Gastrocnemius medialis (tissue), 4 donors: Measurements from ENCODE around the gene ZMIZ2. TPM values are rescaled to one million over a fixed set of nuclear protein-coding genes. Genes with fewer than 3 reads are reported as not detected.

ENCODE experiments used
- ATAC-seq, 2 donors: fragments of 150-250 bp; one replicate each; pipeline ENCODE4 v1.9.1; 2016
- DNase-seq, 2 donors: peaks; one replicate each; pipeline ENCODE4 v3.0.0-alpha.2; 2019
- H3K27ac ChIP-seq, 4 donors: fragments of 200-600 bp; sonication (generic); 1 replicate in 1 of 4; 2 replicates in 3 of 4; pipeline ENCODE4 v1.5.1; 2016 to 2018; ENCODE audit warnings: mild to moderate bottlenecking in 2 of 4, moderate library complexity in 1 of 4
- H3K27me3 ChIP-seq, 3 donors: fragments of 200-600 bp; sonication (generic) in 2 of 3; 1 replicate in 1 of 3; 2 replicates in 2 of 3; pipeline versions ENCODE4 v1.5.1 to v1.6.0; 2016 to 2019; ENCODE audit warnings: mild to moderate bottlenecking in 1 of 3, moderate library complexity in 1 of 3
- H3K36me3 ChIP-seq, 2 donors: fragments of 200-600 bp; sonication (generic) in 1 of 2; one replicate each; pipeline ENCODE4 v1.5.1; 2017 to 2018
- H3K4me1 ChIP-seq, 2 donors: fragments of 200-600 bp; sonication (generic) in 1 of 2; one replicate each; pipeline ENCODE4 v1.5.1; 2016 to 2017; ENCODE audit warnings: mild to moderate bottlenecking in 2 of 2
- H3K4me3 ChIP-seq, 4 donors: fragments of 200-600 bp; sonication (generic) in 3 of 4; 1 replicate in 1 of 4; 2 replicates in 3 of 4; pipeline ENCODE4 v1.5.1; 2016 to 2019; ENCODE audit warnings: mild to moderate bottlenecking in 2 of 4
- H3K9me3 ChIP-seq, 3 donors: fragments of 200-600 bp; sonication (generic) in 2 of 3; 1 replicate in 1 of 3; 2 replicates in 2 of 3; pipeline ENCODE4 v1.5.1; 2016 to 2019
- CTCF ChIP-seq, 5 experiments: fragments of 450-650 bp in 3 of 5; fragments of 200-600 bp in 2 of 5; sonication (generic) in 2 of 5; IDR thresholded peaks in 4 of 5; conservative IDR thresholded peaks in 1 of 5; 1 replicate in 4 of 5; 2 replicates in 1 of 5; pipeline ENCODE4 v1.5.1; 2016 to 2019; ENCODE audit warnings: antibody characterized with exemption in 5 of 5, mild to moderate bottlenecking in 3 of 5, moderate library complexity in 3 of 5
- POLR2A ChIP-seq, 2 donors: fragments of 450-650 bp; IDR thresholded peaks; one replicate each; pipeline ENCODE4 v1.6.1; 2017; ENCODE audit warnings: antibody characterized with exemption in 2 of 2, mild to moderate bottlenecking in 2 of 2, moderate library complexity in 2 of 2
- in situ Hi-C, 4 donors: fragments of 200-750 bp; cut with MboI; loops; one replicate each; pipeline versions ENCODE4 v1.15.0 to v1.8.0; 2017; ENCODE audit warnings: low sequenced_read_pairs in 4 of 4
- intact Hi-C: fragments of 100-400 bp; cut with DNase I; formaldehyde crosslinking; loops from one replicate; pipeline ENCODE4 v1.15.1; 2023; ENCODE audit warnings: low total_unique reads
- total RNA-seq, 4 donors: library from RNA; depleted of rRNA; stranded (reverse); fragments of >200 nt; gene quantifications; one replicate each; pipeline versions ENCODE4 v1.1.0 to v1.2.3, GENCODE V29; 2016

ZMIZ2 gene
- total RNA-seq, 4 donors from 2014 or later: 10.7 to 19.8 (median 14.0) TPM

- peak in 1 of 2 donors; percentile 4 for ATAC-seq
- DNase-seq: no peak
- Histone ChIP-seq H3K27ac (peak overlapping the region; percentile 74 to 80 (median 79)), H3K36me3 (peaks cover 0 to 54% of the 10 kb centered on the region in 2 donors), H3K27me3 (no peaks in the 10 kb centered on the region), H3K4me3 (no peak overlapping the region), H3K4me1 (peaks cover 37 to 40% of the 10 kb centered on the region in 2 donors), H3K9me3 (no peaks in the 10 kb centered on the region)
- in situ Hi-C loops (loop anchor here in 1 of 4 donors (25.0 kb wide), 1 partner anchor 180 kb away; the partner anchor contains the start of gene TMED4), intact Hi-C loops (no loop called here)
- TF ChIP-seq CTCF (IDR thresholded peaks at IDR 0.05 in 4 of 5, conservative IDR thresholded peaks at IDR 0.05 in 1 of 5): no peak
- TF ChIP-seq POLR2A (IDR thresholded peaks at IDR 0.05): no peak
These were observed 18.7 kb downstream of the ZMIZ2 start for GRCh38 chr7:44767134-44767911.

- peak overlapping the region; percentile 74 to 80 (median 79) for H3K27ac ChIP-seq
- H3K36me3 ChIP-seq: peaks cover 0 to 47% of the 10 kb centered on the region in 2 donors
- intact Hi-C loops (no loop called here), in situ Hi-C loops (loop anchor here in 1 of 4 donors (25.0 kb wide), 1 partner anchor 181 kb away; the partner anchor contains the start of gene TMED4)
- peaks cover 37 to 40% of the 10 kb centered on the region in 2 donors for H3K4me1 ChIP-seq
- ATAC-seq (peak; percentile 34 to 57), DNase-seq (peak in 1 of 2 donors; percentile 71)
- H3K27me3 ChIP-seq: no peaks in the 10 kb centered on the region
- H3K4me3 ChIP-seq: peak overlapping the region in 2 of 4 donors; percentile 0 to 5
- H3K9me3 ChIP-seq: no peaks in the 10 kb centered on the region
- TF ChIP-seq POLR2A (IDR thresholded peaks at IDR 0.05): no peak
- no peak for TF ChIP-seq CTCF (IDR thresholded peaks at IDR 0.05 in 4 of 5, conservative IDR thresholded peaks at IDR 0.05 in 1 of 5)
These were observed 19.4 kb downstream of the ZMIZ2 start for GRCh38 chr7:44767912-44768627.

- Histone ChIP-seq H3K27me3 (no peaks in the 10 kb centered on the region), H3K4me1 (peaks cover 37 to 40% of the 10 kb centered on the region in 2 donors), H3K27ac (peak overlapping the region; percentile 74 to 80 (median 79)), H3K9me3 (no peaks in the 10 kb centered on the region), H3K36me3 (peaks cover 0 to 40% of the 10 kb centered on the region in 2 donors), H3K4me3 (peak overlapping the region in 2 of 4 donors; percentile 0 to 5)
- DNase-seq (no peak), ATAC-seq (peak; percentile 9 to 11)
- TF ChIP-seq CTCF (IDR thresholded peaks at IDR 0.05 in 4 of 5, conservative IDR thresholded peaks at IDR 0.05 in 1 of 5) (no peak), POLR2A (IDR thresholded peaks at IDR 0.05) (no peak)
- intact Hi-C loops: no loop called here
- in situ Hi-C loops: loop anchor here in 1 of 4 donors (25.0 kb wide), 1 partner anchor 181 kb away; the partner anchor contains the start of gene TMED4
These were observed 20.2 kb downstream of the ZMIZ2 start for GRCh38 chr7:44768628-44769371.

GRCh38 chr7:44769376-44769775, 20.7 kb downstream of the ZMIZ2 start:
- Histone ChIP-seq H3K9me3 (no peaks in the 10 kb centered on the region), H3K4me1 (peaks cover 37 to 40% of the 10 kb centered on the region in 2 donors), H3K36me3 (peaks cover 0 to 34% of the 10 kb centered on the region in 2 donors), H3K27ac (peak overlapping the region; percentile 74 to 80 (median 79)), H3K4me3 (peak overlapping the region in 1 of 4 donors; percentile 16), H3K27me3 (no peaks in the 10 kb centered on the region)
- in situ Hi-C loops: loop anchor here in 1 of 4 donors (25.0 kb wide), 1 partner anchor 182 kb away; the partner anchor contains the start of gene TMED4
- TF ChIP-seq POLR2A (IDR thresholded peaks at IDR 0.05) (no peak), CTCF (IDR thresholded peaks at IDR 0.05 in 4 of 5, conservative IDR thresholded peaks at IDR 0.05 in 1 of 5) (no peak)
- peak; percentile 51 to 53 for ATAC-seq
- peak in 1 of 2 donors; percentile 64 for DNase-seq
- intact Hi-C loops: no loop called here
